A549 treated with Mapracorat at 1 μM for 4 hours (cell line): ENCODE results near the gene SOX30. TPM values are rescaled to one million over a fixed set of nuclear protein-coding genes. Genes with fewer than 3 reads are reported as not detected.

Experiments used
- total RNA-seq: library from RNA; stranded (reverse); fragments of 200-300 nt; extraction: Qiagen RNA extraction; gene quantifications from 5 replicates; pipeline ENCODE4 v1.2.3, GENCODE V29; 2022

The SOX30 gene
- total RNA-seq: not detected in 5 replicates

DNA sequence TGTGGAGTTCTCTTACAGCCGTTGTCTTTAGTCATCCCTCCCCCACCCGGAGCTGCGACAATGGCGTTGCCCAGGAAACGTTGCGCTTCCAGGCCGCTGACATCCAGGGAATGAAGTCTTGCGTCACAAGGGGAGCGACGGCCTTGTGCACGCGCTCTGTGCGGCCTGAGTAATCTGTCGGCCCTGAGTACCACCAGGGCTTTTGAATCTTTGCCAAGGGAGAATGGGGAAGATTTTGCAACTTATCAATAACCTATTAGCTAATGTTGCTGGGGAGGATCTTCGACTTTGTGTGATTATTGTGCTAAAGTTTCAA lies at the start of gene SOX30:
SOX30 (minus strand) TSS at position 62 of the 316 bp plus-strand sequence. CDS start 360 bp downstream, outside the sequence.

GRCh38 chr5:157670662-157671591 lies 18.7 kb upstream of the SOX30 start, which contains the start of gene C5orf52:
TSS of gene C5orf52 (plus strand) at chr5:157671533. CDS start at chr5:157671615, 82 bp downstream.

Other genes starting within 250 kb of the SOX30 start
- gene NIPAL4, start 192.2 kb downstream of the SOX30 start, total RNA-seq: 10.0 to 15.1 TPM (median 11.9 TPM) in 5 replicates
- gene ADAM19, start 76.7 kb downstream of the SOX30 start, total RNA-seq: 9.5 to 12.9 TPM (median 11.9 TPM) in 5 replicates
- gene C5orf52, start 19.1 kb upstream of the SOX30 start, total RNA-seq: not detected in 5 replicates
- gene THG1L, start 79.0 kb upstream of the SOX30 start, total RNA-seq: 23.5 to 29.0 TPM (median 24.3 TPM) in 5 replicates
- gene LSM11, start 91.3 kb upstream of the SOX30 start, total RNA-seq: 2.4 to 3.2 TPM (median 2.9 TPM) in 5 replicates
- 64.3 to 77.5 TPM (median 72.4 TPM) in 5 replicates for gene CLINT1, start 206.7 kb upstream of the SOX30 start, total RNA-seq